ENCODE results near the gene ABHD18. TPM values are rescaled to one million over a fixed set of nuclear protein-coding genes. Genes with fewer than 3 reads are reported as not detected.
"Not testable (repeated sequence)": the region's sequence is repeated elsewhere in the genome, so short reads cannot be mapped to it uniquely, and the experiment has no call there.

The ABHD18 gene
- total RNA-seq, 1 donor from 2014 or later: 17.1 TPM

- DNase-seq (ENCODE audit: low spot score in 2 of 2) (no peak), FAIRE-seq (no peak)
Measured at GRCh38 chr4:127985989-127986388, 20.8 kb downstream of the ABHD18 start.

- DNase-seq (ENCODE audit: low spot score in 2 of 2) (no peak), FAIRE-seq (no peak)
Measured at GRCh38 chr4:127988638-127989037, 23.4 kb downstream of the ABHD18 start.

DNA sequence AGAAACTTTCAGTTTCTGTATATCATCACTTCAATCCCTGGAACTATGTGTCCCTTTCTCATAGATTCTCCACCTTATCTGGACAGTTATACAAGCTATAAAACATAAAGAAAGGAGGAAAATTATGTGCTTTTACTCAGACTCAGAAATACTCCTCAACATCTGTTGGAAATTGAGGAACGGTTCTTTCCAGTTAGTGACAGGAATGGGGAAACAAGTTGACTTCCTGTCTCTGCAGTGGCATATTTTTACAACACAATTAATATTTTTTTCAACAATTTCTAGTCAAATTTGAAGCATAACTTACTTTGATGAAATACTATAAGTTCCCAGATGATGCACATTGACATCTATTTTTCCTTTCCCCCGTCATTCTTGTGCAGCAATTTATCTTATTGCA is 27.9 kb downstream of the ABHD18 start:
- no peak for DNase-seq (ENCODE audit: low spot score in 2 of 2)

DNA sequence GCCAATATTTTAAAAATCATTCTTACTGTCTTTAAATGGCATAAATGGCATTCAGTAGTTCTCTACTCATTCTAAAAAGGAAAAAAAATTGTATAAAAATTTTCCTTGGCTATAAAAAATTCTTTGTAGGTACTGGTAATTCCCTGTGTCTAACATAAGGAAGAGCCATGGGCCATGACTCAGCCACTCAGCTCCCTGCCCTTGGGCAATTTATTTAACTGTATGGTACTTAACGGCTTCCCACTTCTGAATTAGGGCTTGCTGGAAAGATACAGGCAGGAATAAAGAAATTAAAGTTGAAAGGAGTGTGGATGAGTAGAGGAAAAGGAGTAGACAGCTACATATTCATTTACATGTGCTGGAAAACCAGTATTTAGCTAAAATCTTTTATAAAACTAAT is 30.6 kb downstream of the ABHD18 start:
- FAIRE-seq (no peak), DNase-seq (ENCODE audit: low spot score in 2 of 2) (no peak)

More for the DNA sequence above, 27.9 kb downstream of the ABHD18 start:
- FAIRE-seq: no peak

DNA sequence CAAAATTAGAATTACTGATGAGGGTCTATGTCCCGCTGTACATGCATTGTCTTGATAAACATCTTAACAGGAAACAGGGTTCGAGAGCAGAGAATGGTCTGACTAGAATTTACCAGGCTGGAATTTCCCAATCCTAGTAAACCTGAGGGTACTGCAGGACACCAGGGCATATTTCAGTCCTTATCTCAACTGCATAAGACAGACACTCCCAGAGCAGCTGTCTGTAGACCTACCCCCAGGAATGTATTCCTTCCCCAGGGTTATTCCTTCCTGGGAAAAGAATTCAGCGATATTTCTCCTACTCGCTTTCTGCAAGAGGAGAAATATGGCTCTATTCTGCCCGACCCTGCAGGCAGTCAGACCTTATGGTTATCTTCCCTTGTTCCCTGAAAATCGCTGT is 31.3 kb downstream of the ABHD18 start:
- DNase-seq (ENCODE audit: low spot score in 2 of 2); FAIRE-seq: not testable (repeated sequence)

DNA sequence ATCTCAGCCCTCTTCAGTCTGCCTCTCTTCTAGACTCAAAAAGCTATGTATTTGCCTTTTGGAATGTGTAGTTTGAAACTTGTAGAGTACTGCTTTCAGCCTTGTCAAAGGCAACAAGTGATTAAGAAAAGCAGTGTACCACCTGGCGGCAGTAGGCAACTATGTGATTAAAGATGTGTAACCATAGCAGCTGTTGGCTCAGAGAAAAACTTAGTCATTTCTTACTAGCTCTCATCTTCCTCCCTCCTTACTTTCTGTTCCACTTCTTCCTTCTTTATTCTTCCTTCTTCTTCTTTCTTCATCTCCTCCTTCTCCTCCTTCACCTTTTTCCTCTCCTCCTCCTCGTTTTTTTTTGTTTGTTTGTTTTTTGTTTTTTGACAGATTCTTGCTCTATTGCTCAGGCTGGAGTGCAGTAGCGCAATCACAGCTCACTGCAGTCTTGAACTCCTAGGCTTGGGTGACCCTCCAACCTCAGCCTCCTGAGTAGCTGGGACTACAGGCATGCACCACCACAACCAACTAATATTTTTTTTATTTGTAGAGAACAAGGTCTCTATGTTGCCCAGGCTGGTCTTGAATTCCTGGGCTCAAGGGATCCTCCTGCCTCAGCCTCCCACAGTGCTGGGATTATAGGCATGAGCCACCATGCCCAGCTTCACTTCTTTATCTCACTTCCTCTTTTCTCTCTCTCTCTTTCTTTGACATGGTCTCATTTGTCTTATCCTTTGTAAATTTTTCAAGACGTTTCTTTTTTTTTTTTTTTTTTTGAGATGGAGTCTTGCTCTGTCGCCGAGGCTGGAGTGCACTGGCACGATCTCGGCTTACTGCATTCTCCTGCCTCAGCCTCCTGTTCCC is 32.6 kb downstream of the ABHD18 start:
- DNase-seq (ENCODE audit: low spot score in 2 of 2): no peak
- no peak for FAIRE-seq

DNA sequence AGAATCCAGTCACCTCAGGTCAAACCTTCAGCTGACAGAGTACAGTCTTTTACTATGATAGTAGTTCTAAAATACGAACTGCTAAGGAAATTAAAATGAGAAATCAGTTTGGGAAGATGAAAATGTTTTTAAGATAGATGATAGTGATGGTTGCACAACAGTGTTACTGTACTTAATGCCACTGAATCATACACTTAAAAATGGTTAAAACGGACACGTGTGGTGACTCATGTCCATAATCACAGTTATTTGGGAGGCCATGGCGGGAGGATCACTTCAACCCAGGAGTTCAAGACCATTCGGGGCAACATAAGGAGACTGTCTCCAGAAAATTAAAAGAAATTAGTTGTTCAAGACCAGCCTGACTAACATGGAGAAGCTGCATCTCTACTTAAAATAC is 41.4 kb downstream of the ABHD18 start:
- no peak for DNase-seq (ENCODE audit: low spot score in 2 of 2)
- FAIRE-seq: no peak

GRCh38 chr4:128009428-128009827 is 44.2 kb downstream of the ABHD18 start:
- FAIRE-seq (no peak), DNase-seq (ENCODE audit: low spot score in 2 of 2) (no peak)

DNA sequence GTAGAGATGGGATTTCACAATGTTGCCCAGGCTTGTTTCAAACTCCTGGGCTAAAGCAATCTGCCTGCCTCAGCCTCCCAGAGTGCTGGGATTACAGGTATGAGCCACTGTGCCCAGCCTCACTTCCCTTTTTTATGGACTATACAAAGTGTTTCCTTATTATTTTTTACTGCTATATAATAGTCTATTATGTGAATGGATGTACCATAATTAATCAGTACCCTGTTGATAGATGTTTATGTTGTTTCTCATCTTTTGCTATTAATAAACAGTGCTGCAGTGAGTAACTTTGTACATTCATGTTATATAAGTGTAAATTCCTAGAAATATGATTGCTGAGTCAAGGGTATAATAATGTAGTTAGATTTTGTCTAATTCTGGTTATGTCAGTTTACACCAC is 60.1 kb downstream of the ABHD18 start:
- DNase-seq (ENCODE audit: low spot score in 2 of 2) (no peak), FAIRE-seq (no peak)

GRCh38 chr4:128029907-128030306 is 64.7 kb downstream of the ABHD18 start:
- no peak for FAIRE-seq
- DNase-seq (ENCODE audit: low spot score in 2 of 2): no peak

- DNase-seq (ENCODE audit: low spot score in 2 of 2) (no peak), FAIRE-seq (no peak)
Measured at GRCh38 chr4:128031756-128032384, 66.7 kb downstream of the ABHD18 start.

GRCh38 chr4:128039568-128039967 is 74.4 kb downstream of the ABHD18 start:
- FAIRE-seq (no peak), DNase-seq (ENCODE audit: low spot score in 2 of 2) (no peak)

DNA sequence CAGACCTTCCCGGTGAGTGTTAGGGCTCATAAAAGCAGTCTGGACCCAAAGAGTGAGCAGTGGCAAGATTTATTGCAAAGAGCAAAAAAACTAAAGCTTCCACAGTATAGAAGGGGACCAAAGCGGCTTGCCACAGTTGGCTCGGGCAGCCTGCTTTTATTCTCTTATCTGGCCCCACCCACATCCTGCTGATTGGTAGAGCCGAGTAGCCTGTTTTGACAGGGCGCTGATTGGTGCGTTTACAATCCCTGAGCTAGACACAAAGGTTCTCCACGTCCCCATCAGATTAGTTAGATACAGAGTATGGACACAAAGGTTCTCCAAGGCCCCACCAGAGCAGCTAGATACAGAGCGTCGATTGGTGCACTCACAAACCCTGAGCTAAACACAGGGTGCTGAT is 81.8 kb downstream of the ABHD18 start:
- FAIRE-seq; DNase-seq (ENCODE audit: low spot score in 2 of 2): not testable (repeated sequence)

GRCh38 chr4:128047514-128047913 is 82.3 kb downstream of the ABHD18 start:
- not testable (repeated sequence) for DNase-seq (ENCODE audit: low spot score in 2 of 2); FAIRE-seq

DNA sequence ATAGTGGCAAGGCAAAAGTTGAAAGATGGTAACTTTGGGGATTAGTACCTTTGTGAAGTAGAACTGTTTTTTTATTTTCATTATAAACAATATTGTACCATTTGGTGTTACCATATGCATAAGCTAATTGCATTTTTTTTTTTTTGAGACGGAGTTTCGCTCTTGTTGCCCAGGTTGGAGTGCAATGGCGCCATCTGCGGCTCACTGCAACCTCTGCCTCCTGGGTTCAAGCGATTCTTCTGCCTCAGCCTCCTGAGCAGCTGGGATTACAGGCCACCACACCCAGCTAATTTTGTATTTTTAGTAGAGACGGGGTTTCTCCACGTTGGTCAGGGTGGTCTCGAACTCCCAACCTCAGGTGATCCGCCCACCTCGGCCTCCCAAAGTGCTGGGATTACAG is 86.0 kb downstream of the ABHD18 start:
- DNase-seq (ENCODE audit: low spot score in 2 of 2); FAIRE-seq: not testable (repeated sequence)

DNA sequence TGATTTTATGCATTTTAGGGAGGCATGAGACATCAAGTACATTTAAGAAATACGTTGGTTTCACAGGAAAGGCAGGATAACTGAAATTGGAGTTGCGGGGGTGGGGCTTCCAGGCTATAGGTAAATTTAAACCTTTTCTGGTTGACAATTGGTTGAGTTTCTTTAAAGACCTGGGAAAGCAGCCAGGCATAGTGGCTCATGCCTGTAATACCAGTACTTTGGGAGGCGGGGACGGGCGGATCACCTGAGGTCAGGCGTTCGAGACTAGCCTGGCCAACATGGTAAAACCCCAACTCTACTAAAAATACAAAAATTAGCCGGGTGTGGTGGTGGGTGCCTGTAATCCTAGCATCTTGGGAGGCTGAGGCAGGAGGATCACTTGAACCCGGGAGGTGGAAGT is 89.7 kb downstream of the ABHD18 start:
- DNase-seq (ENCODE audit: low spot score in 2 of 2); FAIRE-seq: not testable (repeated sequence)

DNA sequence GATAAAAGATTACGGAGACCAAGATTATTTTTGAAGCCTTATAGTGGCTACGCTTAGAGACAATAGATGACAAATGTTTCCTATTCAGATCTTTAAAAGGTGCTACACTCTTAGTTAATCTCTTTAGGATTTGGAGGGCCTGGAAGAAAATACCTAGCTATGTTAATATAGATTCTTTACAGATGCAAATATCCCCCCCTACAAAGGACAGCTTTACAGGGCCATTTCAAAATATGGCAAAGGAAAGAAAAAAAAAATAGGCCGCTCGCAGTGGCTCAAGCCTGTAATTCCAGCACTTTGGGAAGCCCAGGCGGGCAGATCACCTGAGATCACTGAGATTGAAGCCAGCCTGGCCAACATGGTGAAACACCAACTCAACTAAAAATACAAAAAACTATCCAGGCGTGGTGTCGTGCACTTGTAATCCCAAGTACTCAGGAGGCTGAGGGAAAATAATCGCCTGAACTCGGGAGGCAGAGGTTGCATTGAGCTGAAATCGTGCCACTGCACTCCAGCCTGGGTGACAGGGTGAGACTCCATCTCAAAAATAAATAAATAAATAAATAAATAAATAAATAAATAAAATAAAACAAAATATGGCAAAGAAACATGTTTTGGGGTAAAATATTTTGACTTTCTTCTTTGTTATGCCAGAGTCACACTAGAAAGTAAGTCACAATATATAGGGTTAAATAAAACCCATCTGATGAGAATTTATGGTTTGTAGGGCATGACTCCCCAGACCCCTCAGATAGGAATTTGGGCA is 90.4 kb downstream of the ABHD18 start:
- DNase-seq (ENCODE audit: low spot score in 2 of 2); FAIRE-seq: not testable (repeated sequence)

DNA sequence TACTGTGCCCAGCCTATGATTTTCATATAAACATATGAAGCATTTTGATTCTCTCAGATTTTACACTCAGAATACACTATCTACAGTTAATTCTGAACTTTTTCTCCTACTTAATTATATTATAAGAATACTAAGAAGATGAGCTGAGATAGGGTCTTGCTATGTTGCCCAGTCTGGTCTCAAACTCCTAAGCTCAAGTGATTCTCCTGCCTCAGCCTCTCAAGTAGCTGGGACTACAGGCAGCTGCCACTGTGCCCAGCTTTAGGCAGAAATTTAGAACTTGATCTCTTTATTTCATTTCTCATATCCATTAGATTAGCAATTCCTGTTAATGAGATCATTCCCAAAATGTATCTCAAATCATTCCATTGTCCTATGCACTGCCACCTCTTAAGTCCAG is 91.2 kb downstream of the ABHD18 start:
- DNase-seq (ENCODE audit: low spot score in 2 of 2) (no peak), FAIRE-seq (no peak)

- FAIRE-seq: no peak
- DNase-seq (ENCODE audit: low spot score in 2 of 2): no peak
Measured at GRCh38 chr4:128060121-128060698, 95.0 kb downstream of the ABHD18 start.

DNA sequence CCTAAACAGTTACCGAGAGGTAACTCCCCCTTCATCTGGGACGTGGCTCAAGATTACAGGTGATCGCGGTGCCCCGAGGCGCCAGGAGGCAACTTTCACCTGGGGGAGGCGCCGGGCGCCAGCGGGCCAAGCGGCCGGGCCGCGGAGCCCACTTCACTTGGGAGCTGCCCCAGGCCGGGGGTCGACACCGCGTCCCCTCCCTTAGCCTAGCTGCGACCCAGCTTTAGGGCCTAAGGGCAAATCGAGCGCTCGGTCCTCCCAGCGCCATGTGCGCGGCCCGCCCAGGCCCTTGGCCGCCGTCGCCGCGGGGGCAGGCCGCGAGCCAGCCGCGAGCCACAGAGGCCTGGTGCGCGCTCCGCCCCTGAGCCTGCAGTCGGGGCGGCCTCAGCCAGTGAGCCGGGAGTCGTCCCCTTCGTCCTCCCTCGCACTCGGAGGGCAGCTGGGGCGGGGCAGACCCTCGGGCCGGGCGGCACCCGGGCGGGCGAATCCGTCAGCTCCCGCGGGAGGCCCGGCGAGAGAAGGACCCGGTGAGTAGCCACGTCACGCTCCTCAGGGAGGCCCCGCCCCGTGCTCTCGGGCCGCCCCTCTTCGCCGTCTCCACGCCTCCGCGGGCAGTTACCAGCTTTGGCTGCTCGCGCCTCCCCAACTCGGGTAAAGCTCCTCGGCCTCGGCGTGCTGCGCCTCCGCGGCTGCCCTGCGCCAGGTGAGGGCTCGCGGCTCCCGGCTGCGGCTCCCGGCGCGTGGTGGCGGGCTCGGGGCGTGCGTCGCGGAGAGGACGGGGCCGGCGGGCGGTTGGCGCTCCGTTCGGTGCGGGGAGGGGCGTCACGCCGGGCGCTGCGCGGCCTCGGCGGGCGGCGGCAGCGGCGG is 95.7 kb downstream of the ABHD18 start, which contains the start of gene LARP1B:
LARP1B (plus strand) TSS at position 614 of the 867 bp plus-strand sequence. CDS start 13,640 bp downstream, outside the sequence.
- no peak for FAIRE-seq
- DNase-seq (ENCODE audit: low spot score in 2 of 2): peak; percentile 95 to 96
